Activated CD8-positive, alpha-beta memory T cell treated with anti-CD3 and anti-CD28 coated beads, Interleukin-2, amount 50 U/mL, for 48 hours (primary cell): Measurements from ENCODE around the gene LCN1.
"Not testable (repeated sequence)": the region's sequence is repeated elsewhere in the genome, so short reads cannot be mapped to it uniquely, and the experiment has no call there.

ENCODE experiments used
- DNase-seq: peaks from one replicate; pipeline ENCODE4 v3.0.0-alpha.2; 2020

Gene LCN1

GRCh38 chr9:135549478-135550343 is 28.5 kb downstream of the LCN1 start:
- DNase-seq, result not testable (repeated sequence)

GRCh38 chr9:135550344-135550918 is 29.2 kb downstream of the LCN1 start:
- DNase-seq, result no peak

GRCh38 chr9:135551031-135551430 is 29.8 kb downstream of the LCN1 start:
- no peak for DNase-seq

GRCh38 chr9:135551456-135551855 is 30.2 kb downstream of the LCN1 start:
- no peak for DNase-seq

- DNase-seq, result no peak
Measured at GRCh38 chr9:135552021-135552697, 30.9 kb downstream of the LCN1 start.

- DNase-seq, result no peak
Measured at GRCh38 chr9:135552698-135553171, 31.5 kb downstream of the LCN1 start.

GRCh38 chr9:135554718-135555117 is 33.5 kb downstream of the LCN1 start:
- DNase-seq, result no peak

GRCh38 chr9:135555203-135555602 is 34.0 kb downstream of the LCN1 start:
- DNase-seq, result no peak

- no peak for DNase-seq
Measured at GRCh38 chr9:135555910-135556309, 34.7 kb downstream of the LCN1 start.

- no peak for DNase-seq
Measured at GRCh38 chr9:135559606-135560005, 38.4 kb downstream of the LCN1 start.

GRCh38 chr9:135561391-135562234 is 40.4 kb downstream of the LCN1 start, which contains the start of gene PAEP:
TSS of gene PAEP (plus strand) at chr9:135561756.
- no peak for DNase-seq

GRCh38 chr9:135562235-135562745 is 41.0 kb downstream of the LCN1 start:
- no peak for DNase-seq

GRCh38 chr9:135563039-135563476 is 41.8 kb downstream of the LCN1 start:
- no peak for DNase-seq

GRCh38 chr9:135563858-135564257 is 42.6 kb downstream of the LCN1 start:
- no peak for DNase-seq

GRCh38 chr9:135565141-135565628 is 43.9 kb downstream of the LCN1 start:
- no peak for DNase-seq

GRCh38 chr9:135565636-135566035 is 44.4 kb downstream of the LCN1 start:
- DNase-seq, result no peak

GRCh38 chr9:135566552-135566951 is 45.3 kb downstream of the LCN1 start:
- DNase-seq, result no peak

- DNase-seq, result no peak
Measured at GRCh38 chr9:135567311-135567710, 46.1 kb downstream of the LCN1 start.

- DNase-seq, result no peak
Measured at GRCh38 chr9:135568026-135568425, 46.8 kb downstream of the LCN1 start.

GRCh38 chr9:135570456-135570855 is 49.2 kb downstream of the LCN1 start:
- DNase-seq, result no peak

- DNase-seq, result no peak
Measured at GRCh38 chr9:135572233-135572632, 51.0 kb downstream of the LCN1 start.

GRCh38 chr9:135573124-135573523 is 51.9 kb downstream of the LCN1 start:
- no peak for DNase-seq
